Measurements from ENCODE around the gene CATSPER3. TPM values are rescaled to one million over a fixed set of nuclear protein-coding genes. Genes with fewer than 3 reads are reported as not detected.

The CATSPER3 gene
- total and polyA plus RNA-seq, 2 of the 8 experiments (the other 6 are each of a cell fraction or from before 2014, with no cell fraction given): 0.62 TPM; not detected in 1

GRCh38 chr5:134934202-134934601 is 33.5 kb upstream of the CATSPER3 start:
- H3K27ac ChIP-seq (ENCODE audit: low read depth, low read length): no peak overlapping the region
- H4K91ac ChIP-seq (replicated peaks; ENCODE audit: insufficient read length, low read length): no peak overlapping the region
- TF ChIP-seq POLR2A (IDR thresholded peaks at IDR 0.05; ENCODE audit: control extremely low read depth in 1 of 2, low read depth in 2 of 2, low read length in 2 of 2) (no peak), MAX (IDR thresholded peaks at IDR 0.05) (no peak), TAF7 (optimal IDR thresholded peaks at IDR 0.05; ENCODE audit: borderline replicate concordance, low read depth, low read length) (no peak), SIRT6 (IDR thresholded peaks at IDR 0.05; ENCODE audit: low read length) (no peak), ZNF274 (IDR thresholded peaks at IDR 0.05; ENCODE audit: borderline replicate concordance, extremely low read depth, low read length) (no peak), CHD2 (IDR thresholded peaks at IDR 0.05; ENCODE audit: low read length) (no peak), KDM1A (IDR thresholded peaks at IDR 0.05; ENCODE audit: borderline replicate concordance, low read length) (no peak), RFX5 (IDR thresholded peaks at IDR 0.05; ENCODE audit: borderline replicate concordance, low read depth, low read length) (no peak), JUND (IDR thresholded peaks at IDR 0.05; ENCODE audit: low read length) (no peak), NANOG (IDR thresholded peaks at IDR 0.05; ENCODE audit: insufficient read depth, low read depth, low read length, poor library complexity, severe bottlenecking) (no peak), KDM5A (IDR thresholded peaks at IDR 0.05; ENCODE audit: low read length) (no peak), PHF8 (conservative IDR thresholded peaks at IDR 0.05; ENCODE audit: low read depth, low read length) (no peak), MAFK (IDR thresholded peaks at IDR 0.05; ENCODE audit: low read depth, low read length) (no peak), ASH2L (IDR thresholded peaks at IDR 0.05; ENCODE audit: low read length) (no peak), YY1 (IDR thresholded peaks at IDR 0.05; ENCODE audit: low read depth, low read length) (no peak), SP4 (IDR thresholded peaks at IDR 0.05; ENCODE audit: low read length) (no peak), TBP (IDR thresholded peaks at IDR 0.05; ENCODE audit: low read depth, low read length) (no peak)
- ChIA-PET POLR2A (ENCODE audit: partially characterized antibody) (no interaction called here), CTCF (ENCODE audit: partially characterized antibody) (interaction anchor here (1.0 kb wide), 1 partner anchor 17 kb away, joined by 4 read pairs; no protein-coding TSS in a partner anchor)
- no peaks in the 10 kb centered on the region for H3K27me3 ChIP-seq (replicated peaks in 1 of 4; ENCODE audit: control insufficient read depth in 3 of 4, extremely low read depth in 1 of 4, insufficient read depth in 3 of 4, low read length in 3 of 4)
- H4K8ac ChIP-seq (ENCODE audit: extremely low read depth, insufficient read depth, low read length): no peak overlapping the region
- no peak overlapping the region for H2AK5ac ChIP-seq (ENCODE audit: low read depth, low read length)
- H2BK12ac ChIP-seq (ENCODE audit: low read depth, low read length): no peak overlapping the region
- H2BK15ac ChIP-seq (ENCODE audit: low read length): no peak overlapping the region
- H3K4me3 ChIP-seq (ENCODE audit: extremely low read depth in 1 of 4, insufficient read depth in 2 of 4, low read depth in 3 of 4, low read length in 4 of 4): no peak overlapping the region
- H4K5ac ChIP-seq (ENCODE audit: insufficient read length, low read depth, low read length): no peak overlapping the region
- peaks cover 0 to 1% of the 10 kb centered on the region in 2 experiments for H4K20me1 ChIP-seq (replicated peaks in 1 of 2; ENCODE audit: control insufficient read depth in 1 of 2, insufficient read depth in 2 of 2, low read length in 2 of 2)
- H3K9me3 ChIP-seq (ENCODE audit: insufficient read depth in 2 of 2, low read depth in 1 of 2, low read length in 1 of 2): no peaks in the 10 kb centered on the region
- no peak overlapping the region for H2AFZ ChIP-seq (ENCODE audit: low read length)
- H2BK120ac ChIP-seq (replicated peaks; ENCODE audit: low read depth, low read length): no peak overlapping the region
- WGBS, 2 experiments (ENCODE audit: extremely low coverage in 1 of 2, insufficient coverage in 1 of 2, insufficient read length in 1 of 2, insufficient replicate concordance in 2 of 2, low coverage in 1 of 2, low lambda C conversion rate in 2 of 2, missing lambda C conversion rate in 1 of 2): 95% methylated on average over 5 of the region's 5 CpGs; no CpG with 5 or more reads in 1 of the 2 experiments
- H3K4me2 ChIP-seq (ENCODE audit: insufficient read depth in 1 of 2, low read depth in 2 of 2, low read length in 2 of 2): no peak overlapping the region
- H3K23me2 ChIP-seq (ENCODE audit: low read depth, low read length): no peaks in the 10 kb centered on the region
- H3K14ac ChIP-seq (ENCODE audit: insufficient read length): no peak overlapping the region
- H3K9ac ChIP-seq (replicated peaks in 1 of 4; ENCODE audit: extremely low read depth in 1 of 4, low read depth in 3 of 4, low read length in 3 of 4): no peak overlapping the region
- DNase-seq (ENCODE audit: low read depth in 1 of 2, low spot score in 2 of 2) (no peak), FAIRE-seq (no peak)
- no peak overlapping the region for H3K4ac ChIP-seq (replicated peaks; ENCODE audit: insufficient read length, low read depth, low read length)
- H2BK5ac ChIP-seq (ENCODE audit: low read depth, low read length): no peak overlapping the region
- H3K23ac ChIP-seq (ENCODE audit: insufficient read length): no peak overlapping the region
- H3K18ac ChIP-seq (ENCODE audit: extremely low read depth, low read length): no peak overlapping the region
- H2BK20ac ChIP-seq (ENCODE audit: low read length): no peak overlapping the region
- no peaks in the 10 kb centered on the region for H3K79me2 ChIP-seq (ENCODE audit: control insufficient read depth in 1 of 2, insufficient read depth in 2 of 2, low read length in 2 of 2)
- no peaks in the 10 kb centered on the region for H3K4me1 ChIP-seq (replicated peaks in 1 of 4; ENCODE audit: control insufficient read depth in 3 of 4, insufficient read depth in 4 of 4, low read length in 3 of 4)
- H3K36me3 ChIP-seq (ENCODE audit: control insufficient read depth in 2 of 4, insufficient read depth in 4 of 4, low read length in 3 of 4): peaks cover 0 to 4% (median under 1%) of the 10 kb centered on the region in 4 experiments; a peak in 2 of 8 replicates
- no peak overlapping the region for H3K56ac ChIP-seq (replicated peaks; ENCODE audit: insufficient read length, low read depth, low read length)
- H3K79me1 ChIP-seq (ENCODE audit: low read depth, low read length): no peaks in the 10 kb centered on the region
